Neural cell (in vitro differentiated cells): ENCODE results near the gene SYDE2. TPM values are rescaled to one million over a fixed set of nuclear protein-coding genes. Genes with fewer than 3 reads are reported as not detected.

ENCODE experiments used
- H2AFZ ChIP-seq: fragments of 200-600, 300-800 bp; sonication (generic), shearing (Covaris generic); 2 replicates; pipeline ENCODE4 v1.6.0; 2014; ENCODE audit warnings: low read depth, mild to moderate bottlenecking, antibody characterized with exemption, low read length, moderate library complexity
- H3F3A ChIP-seq: fragments of 200-600 bp; shearing (Covaris generic); 2 replicates; pipeline ENCODE4 v1.6.1; 2016; ENCODE audit warnings: mild to moderate bottlenecking, moderate library complexity, mixed read lengths, antibody characterized with exemption, low read length; ENCODE audit not compliant: insufficient read depth, poor library complexity, severe bottlenecking
- H3K27ac ChIP-seq: fragments of 200-600, 300-800 bp; sonication (generic), shearing (Covaris generic); 2 replicates; pipeline ENCODE4 v1.5.1; 2014; ENCODE audit warnings: mild to moderate bottlenecking, low read length, moderate library complexity
- H3K27me3 ChIP-seq: fragments of 300-800, 200-600 bp; sonication (generic), shearing (Covaris generic); 2 replicates; pipeline ENCODE4 v1.6.0; 2014; ENCODE audit warnings: mild to moderate bottlenecking, low read depth, low read length, moderate library complexity; ENCODE audit not compliant: insufficient read depth
- H3K36me3 ChIP-seq: fragments of 300-800, 200-600 bp; sonication (generic), shearing (Covaris generic); 2 replicates; pipeline ENCODE4 v1.5.1; 2014; ENCODE audit warnings: mild to moderate bottlenecking, antibody characterized with exemption, low read length, moderate library complexity; ENCODE audit not compliant: insufficient read depth
- H3K4me2 ChIP-seq: fragments of 300-800, 200-600 bp; sonication (generic), shearing (Covaris generic); 2 replicates; pipeline ENCODE4 v1.6.0; 2014; ENCODE audit warnings: mild to moderate bottlenecking, low read length
- H3K4me3 ChIP-seq: fragments of 300-800, 200-600 bp; sonication (generic), shearing (Covaris generic); 2 replicates; pipeline ENCODE4 v1.5.1; 2014; ENCODE audit warnings: mild to moderate bottlenecking, low read length, moderate library complexity
- H3K79me2 ChIP-seq: fragments of 200-600 bp; shearing (Covaris generic); replicated peaks from 2 replicates; pipeline ENCODE4 v1.6.0; 2014; ENCODE audit warnings: mild to moderate bottlenecking, low read length, moderate library complexity; ENCODE audit not compliant: insufficient read depth
- H3K9ac ChIP-seq: fragments of 300-800, 200-600 bp; sonication (generic), shearing (Covaris generic); 2 replicates; pipeline ENCODE4 v1.6.1; 2016; ENCODE audit warnings: mild to moderate bottlenecking, low read length, mixed read lengths
- H3K9me2 ChIP-seq: fragments of 200-600 bp; shearing (Covaris generic); 2 replicates; pipeline ENCODE4 v1.6.1; 2016; ENCODE audit warnings: mild to moderate bottlenecking, low read length, mixed read lengths; ENCODE audit not compliant: insufficient read depth
- H3K9me3 ChIP-seq: fragments of 200-600, 300-800 bp; sonication (generic), shearing (Covaris generic); 2 replicates; pipeline ENCODE4 v1.6.1; 2016; ENCODE audit warnings: mild to moderate bottlenecking, mixed run types, low read length, moderate library complexity, mixed read lengths
- H4K20me1 ChIP-seq: fragments of 200-600 bp; shearing (Covaris generic); 2 replicates; pipeline ENCODE4 v1.6.1; 2016; ENCODE audit warnings: mild to moderate bottlenecking, mixed run types; ENCODE audit not compliant: insufficient read depth
- EP300 ChIP-seq: fragments of 450-650 bp; conservative IDR thresholded peaks from 2 replicates; pipeline ENCODE4 v1.6.1; 2014; ENCODE audit warnings: antibody characterized with exemption, mild to moderate bottlenecking, moderate library complexity; ENCODE audit not compliant: poor library complexity, severe bottlenecking
- EZH2 ChIP-seq: fragments of 200-600, 300-800 bp; shearing (Covaris generic), sonication (generic); IDR thresholded peaks from 2 replicates; pipeline ENCODE4 v1.6.1; 2014; ENCODE audit warnings: antibody characterized with exemption, low read length, borderline replicate concordance, mild to moderate bottlenecking; ENCODE audit not compliant: insufficient read depth, poor library complexity, severe bottlenecking
- MXI1 ChIP-seq: fragments of 450-650 bp; conservative IDR thresholded peaks from 2 replicates; pipeline ENCODE4 v1.6.1; 2014; ENCODE audit warnings: antibody characterized with exemption, mild to moderate bottlenecking; ENCODE audit not compliant: poor library complexity, severe bottlenecking
- POLR2AphosphoS5 ChIP-seq: IDR thresholded peaks from 2 replicates; pipeline ENCODE4 v1.6.1; 2012
- RAD21 ChIP-seq: fragments of 450-650 bp; conservative IDR thresholded peaks from 2 replicates; pipeline ENCODE4 v1.6.1; 2014; ENCODE audit warnings: antibody characterized with exemption, mild to moderate bottlenecking, moderate library complexity
- SMC3 ChIP-seq: fragments of 450-650 bp; conservative IDR thresholded peaks from 2 replicates; pipeline ENCODE4 v1.6.1; 2014; ENCODE audit warnings: antibody characterized with exemption, mild to moderate bottlenecking, moderate library complexity; ENCODE audit not compliant: poor library complexity
- TAF1 ChIP-seq: IDR thresholded peaks from 2 replicates; pipeline ENCODE4 v1.6.1; 2012; ENCODE audit warnings: low read depth
- polyA plus RNA-seq: library from polyadenylated mRNA; depleted of rRNA; stranded (reverse); fragments of >200 nt; gene quantifications from 2 replicates; pipeline ENCODE4 v1.2.3, GENCODE V29; 2014
- TF ChIP-seq, protein P1 (sequence below): IDR thresholded peaks from 2 replicates; pipeline ENCODE4 v1.6.1; 2012; ENCODE audit warnings: borderline replicate concordance
- TF ChIP-seq, protein P2 (sequence below): fragments of 450-650 bp; IDR thresholded peaks from 2 replicates; pipeline ENCODE4 v1.5.1; 2014; ENCODE audit warnings: antibody characterized with exemption, mild to moderate bottlenecking, moderate library complexity; ENCODE audit not compliant: poor library complexity, severe bottlenecking

Gene SYDE2
- polyA plus RNA-seq, 1 donor from 2014 or later, result 0.66 TPM

DNA sequence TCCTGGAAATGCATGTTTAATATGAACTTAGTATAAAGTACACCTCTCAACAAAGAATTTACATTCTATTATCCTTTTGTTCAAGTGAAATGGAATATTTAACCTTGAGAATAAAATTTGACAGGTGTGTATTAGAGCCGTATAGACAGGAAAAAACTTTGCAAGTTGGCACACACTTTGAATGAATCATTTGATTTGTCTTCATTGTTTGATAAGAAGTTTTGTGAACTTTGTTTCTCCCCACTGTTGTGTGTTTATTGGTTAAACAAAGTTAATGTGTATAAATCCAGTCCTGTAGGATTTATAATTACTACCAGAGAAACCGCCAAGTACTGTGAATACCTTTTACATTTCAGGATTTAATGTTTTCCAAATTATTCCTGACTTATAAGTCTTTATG lies 2.0 kb downstream of the SYDE2 start:
- peaks cover 14% of the 10 kb centered on the region for H3K27me3 ChIP-seq
- no peak overlapping the region for H2AFZ ChIP-seq
- H3K79me2 ChIP-seq, result peaks cover 4% of the 10 kb centered on the region
- H3K27ac ChIP-seq, result no peak overlapping the region
- no peak for TF ChIP-seq TAF1
- no peak for TF ChIP-seq RAD21
- TF ChIP-seq, protein P1, sequence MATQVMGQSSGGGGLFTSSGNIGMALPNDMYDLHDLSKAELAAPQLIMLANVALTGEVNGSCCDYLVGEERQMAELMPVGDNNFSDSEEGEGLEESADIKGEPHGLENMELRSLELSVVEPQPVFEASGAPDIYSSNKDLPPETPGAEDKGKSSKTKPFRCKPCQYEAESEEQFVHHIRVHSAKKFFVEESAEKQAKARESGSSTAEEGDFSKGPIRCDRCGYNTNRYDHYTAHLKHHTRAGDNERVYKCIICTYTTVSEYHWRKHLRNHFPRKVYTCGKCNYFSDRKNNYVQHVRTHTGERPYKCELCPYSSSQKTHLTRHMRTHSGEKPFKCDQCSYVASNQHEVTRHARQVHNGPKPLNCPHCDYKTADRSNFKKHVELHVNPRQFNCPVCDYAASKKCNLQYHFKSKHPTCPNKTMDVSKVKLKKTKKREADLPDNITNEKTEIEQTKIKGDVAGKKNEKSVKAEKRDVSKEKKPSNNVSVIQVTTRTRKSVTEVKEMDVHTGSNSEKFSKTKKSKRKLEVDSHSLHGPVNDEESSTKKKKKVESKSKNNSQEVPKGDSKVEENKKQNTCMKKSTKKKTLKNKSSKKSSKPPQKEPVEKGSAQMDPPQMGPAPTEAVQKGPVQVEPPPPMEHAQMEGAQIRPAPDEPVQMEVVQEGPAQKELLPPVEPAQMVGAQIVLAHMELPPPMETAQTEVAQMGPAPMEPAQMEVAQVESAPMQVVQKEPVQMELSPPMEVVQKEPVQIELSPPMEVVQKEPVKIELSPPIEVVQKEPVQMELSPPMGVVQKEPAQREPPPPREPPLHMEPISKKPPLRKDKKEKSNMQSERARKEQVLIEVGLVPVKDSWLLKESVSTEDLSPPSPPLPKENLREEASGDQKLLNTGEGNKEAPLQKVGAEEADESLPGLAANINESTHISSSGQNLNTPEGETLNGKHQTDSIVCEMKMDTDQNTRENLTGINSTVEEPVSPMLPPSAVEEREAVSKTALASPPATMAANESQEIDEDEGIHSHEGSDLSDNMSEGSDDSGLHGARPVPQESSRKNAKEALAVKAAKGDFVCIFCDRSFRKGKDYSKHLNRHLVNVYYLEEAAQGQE, result no peak
- TF ChIP-seq, protein P2, sequence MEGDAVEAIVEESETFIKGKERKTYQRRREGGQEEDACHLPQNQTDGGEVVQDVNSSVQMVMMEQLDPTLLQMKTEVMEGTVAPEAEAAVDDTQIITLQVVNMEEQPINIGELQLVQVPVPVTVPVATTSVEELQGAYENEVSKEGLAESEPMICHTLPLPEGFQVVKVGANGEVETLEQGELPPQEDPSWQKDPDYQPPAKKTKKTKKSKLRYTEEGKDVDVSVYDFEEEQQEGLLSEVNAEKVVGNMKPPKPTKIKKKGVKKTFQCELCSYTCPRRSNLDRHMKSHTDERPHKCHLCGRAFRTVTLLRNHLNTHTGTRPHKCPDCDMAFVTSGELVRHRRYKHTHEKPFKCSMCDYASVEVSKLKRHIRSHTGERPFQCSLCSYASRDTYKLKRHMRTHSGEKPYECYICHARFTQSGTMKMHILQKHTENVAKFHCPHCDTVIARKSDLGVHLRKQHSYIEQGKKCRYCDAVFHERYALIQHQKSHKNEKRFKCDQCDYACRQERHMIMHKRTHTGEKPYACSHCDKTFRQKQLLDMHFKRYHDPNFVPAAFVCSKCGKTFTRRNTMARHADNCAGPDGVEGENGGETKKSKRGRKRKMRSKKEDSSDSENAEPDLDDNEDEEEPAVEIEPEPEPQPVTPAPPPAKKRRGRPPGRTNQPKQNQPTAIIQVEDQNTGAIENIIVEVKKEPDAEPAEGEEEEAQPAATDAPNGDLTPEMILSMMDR, result no peak
- TF ChIP-seq SMC3, result no peak
- no peak for TF ChIP-seq EP300
- TF ChIP-seq EZH2, result no peak
- TF ChIP-seq POLR2AphosphoS5, result no peak
- no peak for TF ChIP-seq MXI1
- H4K20me1 ChIP-seq, result no peaks in the 10 kb centered on the region
- H3K4me3 ChIP-seq, result no peak overlapping the region
- H3K9ac ChIP-seq, result no peak overlapping the region
- H3K36me3 ChIP-seq, result no peaks in the 10 kb centered on the region
- no peaks in the 10 kb centered on the region for H3F3A ChIP-seq
- H3K9me3 ChIP-seq, result no peaks in the 10 kb centered on the region
- H3K9me2 ChIP-seq, result no peaks in the 10 kb centered on the region
- no peak overlapping the region for H3K4me2 ChIP-seq

DNA sequence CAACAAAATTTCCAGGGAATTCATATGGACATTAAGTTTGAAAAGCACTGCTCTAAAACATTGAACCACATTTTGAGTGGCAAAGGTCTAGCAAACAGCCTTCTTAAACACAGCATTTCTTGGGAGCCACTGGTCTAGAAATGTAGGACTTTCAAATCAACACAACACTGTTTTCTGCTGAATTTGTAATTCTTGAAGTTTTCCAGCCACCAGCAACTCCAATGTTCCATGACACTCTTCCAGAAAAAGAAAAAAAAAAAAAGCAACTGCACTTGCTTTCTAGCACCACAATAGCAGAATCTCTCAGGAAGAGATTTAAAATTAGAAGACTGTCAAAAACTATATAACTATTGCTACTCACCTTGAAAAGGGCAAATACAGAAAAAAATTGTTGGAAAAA lies 4.5 kb downstream of the SYDE2 start:
- Histone ChIP-seq H3K4me2 (no peak overlapping the region), H3K27ac (no peak overlapping the region), H2AFZ (no peak overlapping the region), H3K27me3 (peaks cover 7% of the 10 kb centered on the region), H3K9me2 (no peaks in the 10 kb centered on the region), H3K9ac (no peak overlapping the region), H3K4me3 (no peak overlapping the region), H4K20me1 (no peaks in the 10 kb centered on the region), H3F3A (no peaks in the 10 kb centered on the region), H3K79me2 (peaks cover 4% of the 10 kb centered on the region), H3K36me3 (no peaks in the 10 kb centered on the region), H3K9me3 (no peaks in the 10 kb centered on the region)
- TF ChIP-seq, protein P2, result no peak
- TF ChIP-seq MXI1, result no peak
- TF ChIP-seq EZH2, result no peak
- no peak for TF ChIP-seq TAF1
- no peak for TF ChIP-seq SMC3
- TF ChIP-seq, protein P1, result no peak
- no peak for TF ChIP-seq POLR2AphosphoS5
- no peak for TF ChIP-seq EP300
- TF ChIP-seq RAD21, result no peak
